ENCODE results near the gene LRRC25.
"Not testable (repeated sequence)": the region's sequence is repeated elsewhere in the genome, so short reads cannot be mapped to it uniquely, and the experiment has no call there.

LRRC25 gene

DNA sequence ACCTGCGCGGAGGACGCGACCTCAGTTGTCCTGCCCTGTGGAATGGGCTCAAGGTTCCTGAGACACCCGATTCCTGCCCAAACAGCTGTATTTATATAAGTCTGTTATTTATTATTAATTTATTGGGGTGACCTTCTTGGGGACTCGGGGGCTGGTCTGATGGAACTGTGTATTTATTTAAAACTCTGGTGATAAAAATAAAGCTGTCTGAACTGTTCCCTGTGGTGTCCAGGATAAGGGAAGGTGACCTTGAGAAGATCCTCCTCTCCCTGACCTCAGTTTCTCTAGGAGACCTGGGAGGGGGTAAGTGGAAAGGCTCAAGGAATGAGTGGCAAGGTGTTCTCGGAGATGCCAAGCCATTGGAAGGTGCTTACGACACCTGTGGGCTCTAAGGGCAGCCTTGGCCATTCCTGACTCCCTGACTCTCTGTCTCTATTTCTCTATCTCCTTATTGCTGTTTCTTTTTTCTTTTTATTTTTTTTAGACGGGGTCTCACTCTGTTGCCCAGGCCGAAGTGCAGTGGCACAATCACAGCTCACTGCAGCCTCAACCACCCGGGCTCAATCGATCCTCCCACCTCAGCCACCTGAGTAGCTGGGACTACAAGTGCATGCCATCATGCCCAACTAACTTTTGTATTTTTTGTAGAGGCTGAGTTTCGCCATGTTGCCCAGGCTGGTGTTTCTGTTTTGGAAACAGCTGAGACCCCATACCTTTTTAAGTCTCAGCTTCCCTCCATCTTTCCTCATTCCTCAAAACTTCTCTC lies 8.3 kb downstream of the LRRC25 start:
- no peak for DNase-seq (ENCODE audit: low read depth)
- H3K4me3 ChIP-seq (ENCODE audit: low read depth, low read length) = no peak overlapping the region
- TF ChIP-seq, protein P1, sequence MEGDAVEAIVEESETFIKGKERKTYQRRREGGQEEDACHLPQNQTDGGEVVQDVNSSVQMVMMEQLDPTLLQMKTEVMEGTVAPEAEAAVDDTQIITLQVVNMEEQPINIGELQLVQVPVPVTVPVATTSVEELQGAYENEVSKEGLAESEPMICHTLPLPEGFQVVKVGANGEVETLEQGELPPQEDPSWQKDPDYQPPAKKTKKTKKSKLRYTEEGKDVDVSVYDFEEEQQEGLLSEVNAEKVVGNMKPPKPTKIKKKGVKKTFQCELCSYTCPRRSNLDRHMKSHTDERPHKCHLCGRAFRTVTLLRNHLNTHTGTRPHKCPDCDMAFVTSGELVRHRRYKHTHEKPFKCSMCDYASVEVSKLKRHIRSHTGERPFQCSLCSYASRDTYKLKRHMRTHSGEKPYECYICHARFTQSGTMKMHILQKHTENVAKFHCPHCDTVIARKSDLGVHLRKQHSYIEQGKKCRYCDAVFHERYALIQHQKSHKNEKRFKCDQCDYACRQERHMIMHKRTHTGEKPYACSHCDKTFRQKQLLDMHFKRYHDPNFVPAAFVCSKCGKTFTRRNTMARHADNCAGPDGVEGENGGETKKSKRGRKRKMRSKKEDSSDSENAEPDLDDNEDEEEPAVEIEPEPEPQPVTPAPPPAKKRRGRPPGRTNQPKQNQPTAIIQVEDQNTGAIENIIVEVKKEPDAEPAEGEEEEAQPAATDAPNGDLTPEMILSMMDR (IDR thresholded peaks at IDR 0.05; ENCODE audit: low read depth, low read length, missing control alignments) = no peak

DNA sequence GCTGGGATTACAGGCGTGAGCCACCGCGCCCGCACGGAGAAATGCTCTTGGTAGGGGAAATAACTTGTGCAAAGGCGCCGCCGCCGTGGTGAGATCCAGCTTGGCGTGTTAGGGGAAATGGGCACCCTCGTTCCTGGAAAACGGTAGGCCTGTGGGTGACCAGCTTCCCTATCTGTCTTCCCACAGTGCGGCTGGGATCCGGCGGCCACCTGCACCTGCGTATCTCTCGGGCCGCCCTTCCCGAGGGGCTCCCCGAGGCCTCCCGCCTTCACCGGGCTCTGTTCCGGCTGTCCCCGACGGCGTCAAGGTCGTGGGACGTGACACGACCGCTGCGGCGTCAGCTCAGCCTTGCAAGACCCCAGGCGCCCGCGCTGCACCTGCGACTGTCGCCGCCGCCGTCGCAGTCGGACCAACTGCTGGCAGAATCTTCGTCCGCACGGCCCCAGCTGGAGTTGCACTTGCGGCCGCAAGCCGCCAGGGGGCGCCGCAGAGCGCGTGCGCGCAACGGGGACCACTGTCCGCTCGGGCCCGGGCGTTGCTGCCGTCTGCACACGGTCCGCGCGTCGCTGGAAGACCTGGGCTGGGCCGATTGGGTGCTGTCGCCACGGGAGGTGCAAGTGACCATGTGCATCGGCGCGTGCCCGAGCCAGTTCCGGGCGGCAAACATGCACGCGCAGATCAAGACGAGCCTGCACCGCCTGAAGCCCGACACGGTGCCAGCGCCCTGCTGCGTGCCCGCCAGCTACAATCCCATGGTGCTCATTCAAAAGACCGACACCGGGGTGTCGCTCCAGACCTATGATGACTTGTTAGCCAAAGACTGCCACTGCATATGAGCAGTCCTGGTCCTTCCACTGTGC lies 9.1 kb downstream of the LRRC25 start:
- H3K4me3 ChIP-seq (ENCODE audit: low read depth, low read length) = peak overlapping the region; percentile 43
- TF ChIP-seq, protein P1 (IDR thresholded peaks at IDR 0.05; ENCODE audit: low read depth, low read length, missing control alignments) = peak; percentile 100
- DNase-seq (ENCODE audit: low read depth) = peak; percentile 43

DNA sequence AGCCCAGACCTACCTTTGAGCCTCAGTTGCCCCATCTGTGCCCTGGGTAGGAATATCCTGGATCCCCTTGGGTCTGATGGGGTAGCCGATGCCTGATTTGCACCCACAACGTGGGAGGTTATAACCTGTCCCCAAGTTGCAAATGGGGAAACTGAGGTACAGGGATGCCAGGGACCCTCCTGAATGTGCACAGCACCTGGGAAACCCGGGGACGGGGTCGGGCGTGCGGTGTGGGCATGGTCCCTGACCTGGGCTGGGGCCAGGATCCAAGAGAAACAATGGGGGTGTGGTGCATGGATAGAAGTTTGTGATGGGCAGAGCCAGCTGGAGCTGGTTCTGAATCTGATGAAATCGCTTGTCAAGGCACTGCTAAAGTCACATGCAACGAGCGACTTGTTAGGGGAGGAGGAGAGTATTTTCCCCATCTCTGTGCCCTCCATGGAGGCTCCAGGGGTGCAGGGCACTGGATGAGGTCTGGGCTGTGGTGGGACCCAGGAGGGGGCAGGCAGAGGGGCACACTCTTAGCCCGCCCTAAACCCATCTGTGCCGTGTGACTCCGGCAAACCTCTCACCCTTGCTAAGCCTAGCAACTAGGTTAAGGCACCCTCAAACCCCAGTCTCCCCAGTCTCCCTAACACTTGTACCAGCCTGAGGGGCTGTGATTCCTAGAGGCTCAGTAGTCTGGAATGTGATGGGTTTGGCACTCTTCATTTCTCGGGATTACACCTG lies 10.7 kb downstream of the LRRC25 start:
- no peak for DNase-seq (ENCODE audit: low read depth)
- TF ChIP-seq, protein P1 (IDR thresholded peaks at IDR 0.05; ENCODE audit: low read depth, low read length, missing control alignments) = no peak
- H3K4me3 ChIP-seq (ENCODE audit: low read depth, low read length) = peak overlapping the region; percentile 16

DNA sequence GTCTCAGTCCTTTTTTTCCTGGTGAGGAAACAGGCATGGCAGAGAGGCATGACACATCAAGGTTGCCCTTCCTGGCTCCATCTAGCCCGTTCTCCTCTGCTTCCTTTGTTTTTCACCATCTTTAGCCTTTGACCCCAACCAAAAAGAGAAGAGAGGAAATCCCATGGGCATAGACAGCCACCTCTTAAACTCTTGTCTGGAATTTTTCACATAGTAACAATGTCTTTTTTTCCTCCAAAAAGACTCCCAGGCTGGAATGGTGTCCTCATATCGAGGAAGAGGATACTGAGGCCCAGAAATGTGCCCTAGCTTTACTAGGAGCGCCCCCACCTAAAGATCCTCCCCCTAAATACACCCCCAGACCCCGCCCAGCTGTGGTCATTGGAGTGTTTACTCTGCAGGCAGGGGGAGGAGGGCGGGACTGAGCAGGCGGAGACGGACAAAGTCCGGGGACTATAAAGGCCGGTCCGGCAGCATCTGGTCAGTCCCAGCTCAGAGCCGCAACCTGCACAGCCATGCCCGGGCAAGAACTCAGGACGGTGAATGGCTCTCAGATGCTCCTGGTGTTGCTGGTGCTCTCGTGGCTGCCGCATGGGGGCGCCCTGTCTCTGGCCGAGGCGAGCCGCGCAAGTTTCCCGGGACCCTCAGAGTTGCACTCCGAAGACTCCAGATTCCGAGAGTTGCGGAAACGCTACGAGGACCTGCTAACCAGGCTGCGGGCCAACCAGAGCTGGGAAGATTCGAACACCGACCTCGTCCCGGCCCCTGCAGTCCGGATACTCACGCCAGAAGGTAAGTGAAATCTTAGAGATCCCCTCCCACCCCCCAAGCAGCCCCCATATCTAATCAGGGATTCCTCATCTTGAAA lies 11.5 kb downstream of the LRRC25 start, which contains the start of gene GDF15:
Gene GDF15, plus strand, starts transcription at position 484 of the 868 bp plus-strand sequence. Its CDS starts 32 bp downstream, at position 516.
- DNase-seq (ENCODE audit: low read depth) = no peak
- TF ChIP-seq, protein P1 (IDR thresholded peaks at IDR 0.05; ENCODE audit: low read depth, low read length, missing control alignments) = peak; percentile 76
- peak within 1 kb of the TSS; percentile 16 for H3K4me3 ChIP-seq (ENCODE audit: low read depth, low read length)

DNA sequence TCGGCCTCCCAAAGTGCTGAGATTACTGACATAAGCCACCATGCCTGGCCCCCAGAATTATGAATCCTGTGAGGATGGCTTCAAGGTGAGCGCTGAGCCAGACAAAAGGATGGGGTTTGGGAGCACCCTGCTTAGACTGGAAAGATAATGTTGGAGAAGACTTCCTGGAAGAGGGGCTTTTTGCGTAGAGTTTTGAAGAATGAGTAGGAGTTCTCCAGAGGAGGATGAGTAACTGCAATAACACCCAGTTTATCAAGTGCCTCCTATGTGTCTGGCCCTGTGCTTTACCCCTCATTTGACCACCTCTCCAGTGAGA lies 12.1 kb downstream of the LRRC25 start:
- H3K4me3 ChIP-seq (ENCODE audit: low read depth, low read length) = no peak overlapping the region
- TF ChIP-seq, protein P1 (IDR thresholded peaks at IDR 0.05; ENCODE audit: low read depth, low read length, missing control alignments) = no peak
- DNase-seq (ENCODE audit: low read depth) = no peak

DNA sequence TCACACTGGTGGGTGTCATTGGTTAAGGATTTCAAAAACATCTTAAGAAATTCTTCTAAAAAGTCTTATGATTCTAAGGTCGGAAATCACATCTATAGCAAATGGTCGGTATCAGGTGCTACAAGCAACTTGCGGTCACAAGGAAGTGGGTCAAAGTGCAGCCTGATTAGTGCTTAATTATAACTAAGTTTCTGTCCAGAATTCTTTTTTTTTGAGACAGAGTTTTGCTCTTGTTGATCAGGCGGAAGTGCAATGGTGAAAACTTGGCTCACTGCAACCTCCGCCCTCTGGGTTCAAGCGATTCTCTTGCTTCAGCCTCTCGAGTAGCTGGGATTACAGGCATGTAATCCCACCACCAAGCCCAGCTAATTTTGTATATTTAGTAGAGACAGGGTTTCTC lies 12.6 kb downstream of the LRRC25 start:
- no peak overlapping the region for H3K4me3 ChIP-seq (ENCODE audit: low read depth, low read length)
- DNase-seq (ENCODE audit: low read depth) = no peak
- TF ChIP-seq, protein P1 (IDR thresholded peaks at IDR 0.05; ENCODE audit: low read depth, low read length, missing control alignments) = no peak

DNA sequence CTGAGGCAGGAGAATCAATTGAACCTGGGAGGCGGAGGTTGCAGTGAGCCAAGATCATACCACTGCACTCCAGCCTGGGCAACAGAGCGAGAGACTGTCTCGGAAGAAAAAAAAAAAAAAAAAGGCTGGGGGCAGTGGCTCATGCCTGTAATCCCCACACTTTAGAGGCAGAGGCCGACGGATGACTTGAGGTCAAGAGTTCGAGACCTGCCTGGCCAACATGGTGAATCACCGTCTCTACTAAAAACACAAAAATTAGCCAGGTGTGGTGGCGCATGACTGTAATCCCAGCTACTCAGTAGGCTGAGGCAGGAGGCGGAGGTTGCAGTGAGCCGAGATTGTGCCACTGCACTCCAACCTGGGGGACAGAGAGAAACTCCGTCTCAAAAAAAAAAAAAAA lies 13.8 kb downstream of the LRRC25 start:
- not testable (repeated sequence) for H3K4me3 ChIP-seq (ENCODE audit: low read depth, low read length); DNase-seq (ENCODE audit: low read depth)
